Sigmoid colon (tissue), 7 donors: ENCODE data around the gene THEMIS. TPM values are rescaled to one million over a fixed set of nuclear protein-coding genes. Genes with fewer than 3 reads are reported as not detected.
A peak's percentile ranks its signal among the peaks of the same experiment; 100 is the strongest.

Experiments
- DNase-seq: peaks from one replicate; pipeline ENCODE4 v3.0.0-alpha.2; 2019
- H3K27ac ChIP-seq, 4 donors: fragments of 200-600 bp; sonication (generic); one replicate each; pipeline ENCODE4 v1.5.1; 2016 to 2019; ENCODE audit warnings: mild to moderate bottlenecking in 1 of 4
- H3K27me3 ChIP-seq, 3 donors: fragments of 200-600 bp; sonication (generic); one replicate each; pipeline ENCODE4 v1.5.1; 2019; ENCODE audit warnings: mild to moderate bottlenecking in 1 of 3
- H3K36me3 ChIP-seq, 4 donors: fragments of 200-600 bp; sonication (generic); one replicate each; pipeline ENCODE4 v1.5.1; 2016 to 2019
- H3K4me1 ChIP-seq, 4 donors: fragments of 200-600 bp; sonication (generic); one replicate each; pipeline ENCODE4 v1.5.1; 2017 to 2019
- H3K4me3 ChIP-seq, 4 donors: fragments of 200-600 bp; sonication (generic); one replicate each; pipeline ENCODE4 v1.5.1; 2017 to 2019; ENCODE audit warnings: mild to moderate bottlenecking in 2 of 4, moderate library complexity in 1 of 4
- H3K9me3 ChIP-seq, 4 donors: fragments of 200-600 bp in 3 of 4; sonication (generic) in 3 of 4; one replicate each; pipeline versions ENCODE4 v1.5.1 to v1.6.1; 2013 to 2019
- EP300 ChIP-seq, 4 donors: sonication (generic); formaldehyde crosslinking; IDR thresholded peaks; one replicate each; pipeline ENCODE4 v1.6.1; 2017; ENCODE audit warnings: antibody characterized with exemption in 4 of 4
- POLR2A ChIP-seq, 2 donors: fragments of 450-650 bp; IDR thresholded peaks; one replicate each; pipeline ENCODE4 v1.6.1; 2016; ENCODE audit warnings: antibody characterized with exemption in 2 of 2, mild to moderate bottlenecking in 2 of 2, moderate library complexity in 2 of 2
- POLR2AphosphoS5 ChIP-seq, 4 donors: sonication (generic); formaldehyde crosslinking; IDR thresholded peaks; one replicate each; pipeline ENCODE4 v1.6.1; 2017; ENCODE audit warnings: antibody characterized with exemption in 4 of 4
- WGBS, 2 donors: extraction: QIAGEN DNeasy Blood & Tissue Kit; methylation state at CpG; one replicate each; pipeline ENCODE4 v1.1.7; 2013; 5-methylcytosine and 5-hydroxymethylcytosine counted together
- intact Hi-C: fragments of 100-400 bp; cut with DNase I; formaldehyde crosslinking; loops from one replicate; pipeline ENCODE4 v1.15.1; 2023
- polyA plus RNA-seq, 3 donors: library from polyadenylated mRNA; stranded (reverse); fragments of 200-250 nt; gene quantifications; one replicate each; pipeline ENCODE4 v1.2.3, GENCODE V29; 2013
- total RNA-seq, 4 donors: library from RNA; depleted of rRNA; stranded (reverse); fragments of >200 nt; gene quantifications; one replicate each; pipeline ENCODE4 v1.1.0, GENCODE V29; 2016
- TF ChIP-seq, protein P1 (sequence below), 4 experiments: fragments of 450-650 bp in 3 of 4; fragments of 200-600 bp in 1 of 4; IDR thresholded peaks; one replicate each; pipeline ENCODE4 v1.5.1; 2016 to 2019; ENCODE audit warnings: antibody characterized with exemption in 4 of 4, mild to moderate bottlenecking in 3 of 4, moderate library complexity in 2 of 4
- donor health status: healthy with polysubstance abuse.
- donor health status: Bipolar disorder and iron deficiency.
- donor health status: healthy.

THEMIS gene
- total and polyA plus RNA-seq, 7 donors: 0.33 to 2.5 (median 0.60) TPM; not detected in 2

DNA sequence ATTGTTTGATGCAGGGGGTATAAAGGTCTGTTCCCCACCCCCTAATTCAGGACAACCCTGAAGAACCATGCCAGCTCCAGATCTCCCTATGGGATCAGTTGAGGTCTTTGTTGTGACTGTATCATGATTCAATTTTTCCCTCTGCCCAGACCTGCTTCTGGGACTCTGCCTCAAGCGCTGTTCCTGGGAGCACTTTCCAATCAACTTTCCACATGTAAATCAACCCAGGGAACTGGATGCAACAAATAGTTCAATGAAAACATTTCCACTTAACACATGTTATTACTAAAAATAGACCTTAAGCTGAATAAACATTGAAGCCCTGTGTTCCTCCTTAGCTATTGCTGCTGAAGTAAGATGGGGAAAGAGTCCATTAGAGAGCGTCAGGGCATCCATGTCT, 184.4 kb downstream of the THEMIS start:
- Histone ChIP-seq H3K36me3 (no peaks in the 10 kb centered on the region), H3K4me1 (peaks cover 0 to 32% (median 20%) of the 10 kb centered on the region in 4 donors), H3K27me3 (no peaks in the 10 kb centered on the region), H3K27ac (peak overlapping the region in 1 of 4 donors; percentile 48), H3K4me3 (no peak overlapping the region), H3K9me3 (no peaks in the 10 kb centered on the region)
- no peak for DNase-seq
- intact Hi-C loops: no loop called here
- TF ChIP-seq, protein P1, sequence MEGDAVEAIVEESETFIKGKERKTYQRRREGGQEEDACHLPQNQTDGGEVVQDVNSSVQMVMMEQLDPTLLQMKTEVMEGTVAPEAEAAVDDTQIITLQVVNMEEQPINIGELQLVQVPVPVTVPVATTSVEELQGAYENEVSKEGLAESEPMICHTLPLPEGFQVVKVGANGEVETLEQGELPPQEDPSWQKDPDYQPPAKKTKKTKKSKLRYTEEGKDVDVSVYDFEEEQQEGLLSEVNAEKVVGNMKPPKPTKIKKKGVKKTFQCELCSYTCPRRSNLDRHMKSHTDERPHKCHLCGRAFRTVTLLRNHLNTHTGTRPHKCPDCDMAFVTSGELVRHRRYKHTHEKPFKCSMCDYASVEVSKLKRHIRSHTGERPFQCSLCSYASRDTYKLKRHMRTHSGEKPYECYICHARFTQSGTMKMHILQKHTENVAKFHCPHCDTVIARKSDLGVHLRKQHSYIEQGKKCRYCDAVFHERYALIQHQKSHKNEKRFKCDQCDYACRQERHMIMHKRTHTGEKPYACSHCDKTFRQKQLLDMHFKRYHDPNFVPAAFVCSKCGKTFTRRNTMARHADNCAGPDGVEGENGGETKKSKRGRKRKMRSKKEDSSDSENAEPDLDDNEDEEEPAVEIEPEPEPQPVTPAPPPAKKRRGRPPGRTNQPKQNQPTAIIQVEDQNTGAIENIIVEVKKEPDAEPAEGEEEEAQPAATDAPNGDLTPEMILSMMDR (IDR thresholded peaks at IDR 0.05): no peak
- TF ChIP-seq EP300 (IDR thresholded peaks at IDR 0.05): peak in 1 of 4 donors; percentile 6
- WGBS, 2 donors: 82 to 89% methylated on average over 2 of the region's 2 CpGs

DNA sequence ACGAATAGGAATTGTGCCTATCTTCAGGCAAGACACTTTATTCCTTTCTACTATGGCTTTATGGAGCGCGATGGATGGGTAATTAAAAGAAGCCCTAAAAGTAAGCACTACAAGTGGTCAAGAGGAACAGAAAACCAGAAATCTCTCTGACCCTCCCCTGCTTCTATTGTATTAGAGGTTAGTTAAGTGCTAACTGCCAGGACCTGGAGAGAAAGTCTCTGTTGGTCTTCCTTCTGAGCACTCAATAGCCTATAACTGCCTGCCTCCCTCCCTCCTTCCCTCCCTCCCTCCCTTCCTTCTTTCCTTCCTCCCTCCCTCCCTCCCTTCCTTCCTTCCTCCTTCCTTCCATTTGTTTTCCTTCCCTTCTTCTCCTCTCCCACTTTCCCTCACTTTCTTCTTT, 190.2 kb downstream of the THEMIS start:
- TF ChIP-seq, protein P1 (IDR thresholded peaks at IDR 0.05): no peak
- TF ChIP-seq POLR2AphosphoS5 (IDR thresholded peaks at IDR 0.05): no peak
- TF ChIP-seq POLR2A (IDR thresholded peaks at IDR 0.05): no peak
- TF ChIP-seq EP300 (IDR thresholded peaks at IDR 0.05): no peak
- Histone ChIP-seq H3K27ac (no peak overlapping the region), H3K9me3 (no peaks in the 10 kb centered on the region), H3K4me3 (no peak overlapping the region), H3K27me3 (no peaks in the 10 kb centered on the region), H3K36me3 (no peaks in the 10 kb centered on the region), H3K4me1 (no peaks in the 10 kb centered on the region)
- intact Hi-C loops: no loop called here
- WGBS, 2 donors: 87 to 91% methylated on average over 3 of the region's 3 CpGs
- no peak for DNase-seq

DNA sequence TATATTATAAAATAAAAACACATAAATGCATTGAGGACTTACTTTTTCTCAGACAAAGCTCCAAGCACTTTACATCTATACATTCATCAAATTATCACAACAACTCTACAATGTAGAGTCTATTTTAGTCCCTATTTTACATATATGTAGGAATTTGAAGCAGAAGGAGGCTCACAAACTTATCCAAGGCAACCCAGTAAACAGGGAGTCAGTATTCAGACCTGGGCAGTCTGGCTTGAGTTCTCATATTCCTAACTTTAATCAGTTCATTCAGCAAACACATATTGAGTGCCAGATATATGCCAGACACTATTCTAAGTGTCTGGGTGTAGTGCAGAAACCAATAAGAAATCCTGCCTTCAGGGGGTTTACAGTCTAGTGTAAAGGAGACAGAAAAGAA, 194.6 kb downstream of the THEMIS start:
- no peak for DNase-seq
- H3K4me1 ChIP-seq: no peaks in the 10 kb centered on the region
- intact Hi-C loops: no loop called here
- no peak overlapping the region for H3K4me3 ChIP-seq
- TF ChIP-seq POLR2AphosphoS5 (IDR thresholded peaks at IDR 0.05): no peak
- TF ChIP-seq EP300 (IDR thresholded peaks at IDR 0.05): no peak
- no peak for TF ChIP-seq POLR2A (IDR thresholded peaks at IDR 0.05)
- TF ChIP-seq, protein P1 (IDR thresholded peaks at IDR 0.05): no peak
- H3K36me3 ChIP-seq: no peaks in the 10 kb centered on the region
- H3K27ac ChIP-seq: no peak overlapping the region
- H3K9me3 ChIP-seq: no peaks in the 10 kb centered on the region
- no peaks in the 10 kb centered on the region for H3K27me3 ChIP-seq

DNA sequence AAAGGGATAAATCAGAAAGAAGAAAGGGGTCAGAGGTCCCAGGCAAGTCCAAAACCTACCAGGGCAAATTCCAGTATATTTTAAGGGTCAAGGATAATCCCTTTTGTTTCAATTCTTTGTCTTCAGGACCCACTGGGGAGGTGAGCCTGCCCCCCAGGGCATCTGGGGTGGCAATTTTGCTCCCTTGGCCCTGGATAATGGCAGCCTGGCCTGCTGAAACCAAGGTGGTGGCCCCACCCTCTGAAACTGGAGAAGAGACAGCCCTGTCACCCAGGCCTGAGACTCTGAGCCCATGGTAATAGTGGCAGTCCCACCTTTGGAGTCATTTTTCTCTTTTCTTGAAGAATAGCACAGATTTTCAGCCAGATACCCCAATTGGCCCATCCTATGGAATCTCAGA, 205.8 kb downstream of the THEMIS start:
- Histone ChIP-seq H3K4me3 (no peak overlapping the region), H3K27me3 (no peaks in the 10 kb centered on the region), H3K36me3 (no peaks in the 10 kb centered on the region), H3K27ac (no peak overlapping the region), H3K9me3 (no peaks in the 10 kb centered on the region), H3K4me1 (no peaks in the 10 kb centered on the region)
- DNase-seq: no peak
- no peak for TF ChIP-seq EP300 (IDR thresholded peaks at IDR 0.05)
- intact Hi-C loops: no loop called here

DNA sequence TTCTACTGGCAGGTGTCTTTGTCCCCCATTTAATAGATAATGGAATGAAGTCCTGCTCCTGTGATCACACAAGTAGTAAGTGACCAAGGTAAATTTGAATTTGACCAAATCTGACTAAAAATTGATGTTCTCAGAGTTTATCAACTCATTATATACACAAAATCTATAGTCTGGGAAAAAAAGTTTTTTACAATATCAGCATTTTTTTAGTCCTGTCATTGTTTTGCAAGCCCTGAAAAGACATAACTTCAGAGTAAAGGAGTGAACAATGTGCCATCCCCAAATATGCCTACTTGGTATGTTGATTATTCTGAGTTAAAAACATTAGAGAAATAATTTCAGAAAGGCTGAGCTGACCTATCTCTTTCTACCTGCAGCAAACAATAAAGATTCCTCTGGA, 209.7 kb downstream of the THEMIS start:
- TF ChIP-seq POLR2AphosphoS5 (IDR thresholded peaks at IDR 0.05) (no peak), EP300 (IDR thresholded peaks at IDR 0.05) (no peak), POLR2A (IDR thresholded peaks at IDR 0.05) (no peak)
- TF ChIP-seq, protein P1 (IDR thresholded peaks at IDR 0.05): no peak
- H3K4me3 ChIP-seq: no peak overlapping the region

More for the DNA sequence above, 209.7 kb downstream of the THEMIS start:
- intact Hi-C loops: no loop called here
- H3K27me3 ChIP-seq: no peaks in the 10 kb centered on the region
- no peaks in the 10 kb centered on the region for H3K36me3 ChIP-seq
- DNase-seq: no peak
- no peak overlapping the region for H3K27ac ChIP-seq
- H3K4me1 ChIP-seq: no peaks in the 10 kb centered on the region
- H3K9me3 ChIP-seq: no peaks in the 10 kb centered on the region
